ENCODE data around the gene FGF1.
"Not testable (repeated sequence)": the region's sequence is repeated elsewhere in the genome, so short reads cannot be mapped to it uniquely, and the experiment has no call there.

The FGF1 gene

DNA sequence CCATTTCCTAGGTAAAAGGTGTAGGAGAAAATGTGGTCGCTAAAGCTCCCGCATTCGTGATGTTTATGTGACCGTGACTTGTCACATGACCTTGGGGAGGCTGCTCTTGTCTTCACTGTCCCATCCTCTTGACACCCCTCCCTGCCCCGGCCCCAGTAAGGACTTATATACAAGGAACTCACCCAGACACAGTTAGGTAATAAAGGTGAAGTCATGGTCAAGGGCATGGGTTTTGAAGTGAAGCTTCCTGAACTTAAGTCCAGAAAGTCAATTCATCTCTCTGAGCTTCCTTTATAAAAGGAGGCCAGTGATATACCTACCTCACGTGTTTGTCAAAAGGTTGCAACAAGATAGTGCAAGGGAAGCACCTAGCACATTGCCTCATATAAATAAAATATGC, 17.6 kb downstream of the FGF1 start:
- no peak for DNase-seq

DNA sequence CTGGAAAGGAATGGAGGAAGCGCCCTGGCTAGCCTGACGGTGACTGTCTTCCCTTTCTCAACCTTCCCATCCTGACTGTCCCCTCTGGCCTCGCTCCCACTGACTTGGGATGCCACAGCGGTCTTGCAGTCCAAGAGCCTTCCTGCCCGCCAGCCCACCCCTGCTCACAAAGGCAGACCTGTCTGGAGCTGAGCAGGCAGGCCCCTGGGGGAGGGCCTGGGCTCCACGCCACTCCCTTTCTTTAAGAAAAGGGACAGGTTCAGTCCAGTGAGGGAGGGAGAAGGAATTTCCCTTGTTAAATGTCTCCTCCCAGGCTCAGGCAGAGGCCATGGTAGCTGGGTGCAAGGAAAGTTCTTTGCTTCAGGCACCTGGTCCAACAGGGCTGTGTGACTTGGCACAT, 18.1 kb downstream of the FGF1 start:
- no peak for DNase-seq

DNA sequence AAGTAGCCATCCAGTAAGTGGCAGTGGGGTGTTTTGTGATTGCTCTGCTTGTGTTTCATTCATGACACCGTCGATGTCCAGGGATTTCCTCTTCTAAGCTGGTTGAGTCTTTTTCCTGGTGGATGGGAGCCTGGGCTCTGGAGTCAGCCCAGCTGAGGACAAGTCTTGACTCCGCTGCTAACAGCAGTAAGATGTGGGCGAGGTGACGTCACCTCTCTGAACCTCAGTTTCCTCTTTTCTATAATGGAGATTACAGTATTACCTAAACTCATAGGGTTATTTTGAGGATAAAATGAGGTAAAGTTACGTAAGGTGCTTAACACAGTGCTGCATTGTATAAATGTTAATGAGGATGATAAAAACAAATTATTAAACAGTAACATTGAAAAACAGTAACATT, 21.3 kb downstream of the FGF1 start:
- DNase-seq, result no peak

DNA sequence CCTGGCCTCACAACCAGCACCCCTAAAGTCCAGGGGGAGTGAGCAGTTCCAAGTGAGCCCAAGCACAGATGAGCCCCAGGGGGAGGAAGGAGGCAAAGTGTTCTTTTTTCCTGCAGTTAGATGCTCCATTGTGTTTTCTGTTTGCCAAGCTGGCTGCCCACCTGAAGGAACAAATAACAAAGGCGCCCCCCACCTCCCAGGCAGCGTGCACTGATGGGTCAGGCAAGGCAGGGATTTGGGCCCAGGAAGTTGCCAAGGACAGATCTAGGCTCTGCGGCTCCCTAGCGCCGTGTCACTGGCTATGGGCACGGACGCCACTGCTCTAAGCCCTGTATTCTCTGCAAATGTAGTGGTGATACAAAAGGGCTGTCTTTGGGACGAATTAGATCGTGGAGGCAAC, 21.8 kb downstream of the FGF1 start:
- DNase-seq, result no peak

DNA sequence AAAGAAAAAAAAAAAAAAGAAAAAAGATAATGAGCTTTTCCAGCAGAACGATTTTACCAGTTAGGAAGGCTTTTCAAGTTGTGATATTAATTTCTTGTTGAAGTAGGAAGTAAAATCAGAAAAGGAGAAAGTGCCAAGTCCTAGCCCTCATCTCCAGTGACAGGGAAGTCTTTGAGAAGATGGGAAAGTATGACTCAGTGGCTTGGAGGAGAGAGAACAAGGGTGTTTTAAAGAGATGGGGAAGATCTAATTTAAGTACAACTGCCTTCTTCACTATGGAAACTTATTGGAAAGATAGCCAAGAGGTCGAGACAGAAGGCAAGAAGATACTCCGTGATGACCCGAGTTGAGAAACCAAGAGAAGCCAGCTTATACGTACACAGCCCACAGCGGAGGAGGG, 22.6 kb downstream of the FGF1 start:
- no peak for DNase-seq

DNA sequence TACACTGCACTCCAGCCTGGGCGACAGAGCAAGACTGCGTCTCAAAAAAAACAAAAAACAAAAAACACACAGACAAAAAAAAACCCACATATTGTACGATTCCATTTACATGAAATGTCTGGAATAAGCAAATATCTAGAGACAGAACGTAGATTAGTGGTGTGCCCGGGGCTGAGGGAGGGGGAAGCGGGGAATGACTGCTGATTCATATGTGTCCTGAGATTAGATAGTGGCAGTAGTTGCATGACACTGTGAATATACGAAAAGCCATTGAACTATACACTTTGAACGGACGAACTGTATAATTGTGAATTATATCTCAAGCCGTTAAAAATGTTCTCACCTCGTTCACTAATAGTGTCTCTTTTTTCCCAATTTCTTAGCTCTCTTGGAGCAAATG, 23.9 kb downstream of the FGF1 start:
- DNase-seq, result no peak

DNA sequence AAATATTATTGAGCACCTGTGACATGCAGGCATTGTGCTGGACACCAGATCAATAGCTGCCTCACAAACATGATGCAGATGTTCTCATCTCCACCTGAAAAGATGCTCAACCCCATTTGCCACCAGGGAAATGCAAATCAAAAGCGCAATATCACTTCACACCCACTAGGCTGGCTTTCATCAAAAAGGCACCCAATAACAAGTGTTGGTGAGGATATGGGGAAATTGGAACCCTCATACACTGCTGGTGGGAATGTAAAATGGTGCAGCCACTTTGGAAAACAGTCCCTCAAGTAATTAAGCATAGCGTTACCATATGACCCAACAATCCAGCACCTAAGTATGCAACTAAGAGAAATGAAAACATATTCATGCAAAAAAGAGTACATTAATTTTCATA, 24.7 kb downstream of the FGF1 start:
- DNase-seq, result no peak

DNA sequence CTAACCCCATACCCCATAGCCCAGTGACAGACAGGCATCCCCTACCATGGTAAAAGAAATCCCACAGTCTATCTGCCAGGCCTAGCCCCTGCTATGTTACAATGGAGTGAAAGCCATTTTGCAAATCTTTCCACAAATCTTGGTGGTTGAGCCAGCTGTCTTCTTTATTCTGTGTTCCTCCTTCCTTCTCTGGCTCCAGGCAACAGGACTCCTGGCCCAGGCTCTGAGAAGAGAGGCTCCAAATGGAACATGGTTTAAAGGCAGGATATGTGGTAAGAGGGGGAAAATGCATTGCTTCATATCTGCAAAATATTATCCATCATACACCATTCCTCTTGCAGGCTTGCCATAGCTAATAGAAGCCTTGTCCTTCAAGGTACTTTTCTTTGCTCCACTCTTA, 25.2 kb downstream of the FGF1 start:
- no peak for DNase-seq

DNA sequence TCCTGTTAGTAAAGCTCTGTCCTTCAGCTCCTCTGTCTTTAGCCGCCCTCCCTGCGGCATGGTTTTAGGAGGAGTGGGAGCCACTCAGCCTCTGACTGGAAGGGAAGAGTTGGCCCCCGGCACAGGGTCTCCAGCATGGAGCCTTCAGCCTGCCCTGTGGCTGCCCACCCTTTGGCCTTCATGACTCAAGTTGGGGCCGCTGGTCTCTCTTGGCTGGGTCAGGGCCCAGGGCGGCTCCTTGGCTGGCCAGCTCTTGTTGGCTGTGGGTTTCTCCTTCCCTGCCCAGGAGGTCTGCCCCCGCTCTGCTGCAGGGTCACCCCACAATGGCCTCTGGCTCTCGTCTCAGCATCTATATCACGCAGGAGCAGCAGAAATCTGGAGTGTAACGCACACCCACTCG, 25.7 kb downstream of the FGF1 start:
- no peak for DNase-seq

DNA sequence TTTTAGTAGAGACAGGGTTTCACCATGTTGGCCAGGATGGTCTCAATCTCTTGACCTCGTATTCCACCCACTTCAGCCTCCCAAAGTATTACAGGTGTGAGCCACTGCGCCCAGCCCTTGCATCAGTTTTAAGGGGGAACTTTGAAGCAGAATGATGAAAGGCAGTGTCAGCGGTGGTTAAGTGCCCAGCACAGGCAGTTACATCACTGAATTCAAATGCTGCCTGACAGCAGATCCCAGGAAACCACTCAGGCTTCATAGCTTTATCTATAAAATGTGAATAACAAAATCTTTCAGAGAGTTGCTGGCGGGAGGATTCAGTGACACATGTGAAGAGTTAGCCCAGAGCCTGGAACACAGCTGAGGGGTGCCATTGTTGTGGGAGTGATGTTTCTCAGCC, 26.5 kb downstream of the FGF1 start:
- DNase-seq, result no peak

DNA sequence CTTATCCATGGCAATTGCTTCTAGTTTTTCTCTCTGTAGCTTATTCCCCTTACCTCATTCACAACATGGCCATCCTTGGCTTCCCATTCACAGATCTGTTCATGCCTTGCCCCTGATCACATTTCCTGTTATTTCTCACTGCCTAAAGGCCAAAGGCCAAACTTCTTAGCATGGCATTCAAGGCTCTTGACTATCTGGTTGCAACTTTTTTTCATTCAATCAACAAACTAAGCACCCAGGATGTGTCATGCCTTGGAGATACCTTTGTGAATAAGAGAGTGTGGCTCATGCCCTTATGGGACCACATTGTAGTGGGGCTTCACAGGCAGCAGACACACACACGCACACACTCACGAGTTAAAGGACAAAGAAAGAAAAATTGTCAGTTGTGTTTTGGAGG, 27.6 kb downstream of the FGF1 start:
- DNase-seq, result no peak

DNA sequence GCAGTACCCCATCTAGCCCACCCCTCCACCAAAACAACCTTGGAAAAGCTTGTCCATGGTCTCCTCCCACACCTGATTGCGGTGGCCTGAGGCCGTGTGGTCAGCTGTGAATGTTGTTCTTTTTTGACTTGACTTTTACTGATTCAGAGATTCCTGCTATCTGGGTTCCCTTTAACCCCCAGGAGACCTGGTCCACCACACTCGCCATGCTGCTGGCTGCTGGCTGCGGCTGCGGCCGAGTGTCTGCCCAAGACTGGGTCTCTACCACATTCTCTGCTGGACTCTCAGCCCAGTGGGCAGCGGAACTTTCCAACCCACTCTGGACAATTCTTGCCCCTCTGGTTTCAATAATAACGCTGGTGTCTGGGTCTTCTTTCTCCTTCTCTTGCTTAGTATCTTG, 28.4 kb downstream of the FGF1 start:
- DNase-seq, result no peak

DNA sequence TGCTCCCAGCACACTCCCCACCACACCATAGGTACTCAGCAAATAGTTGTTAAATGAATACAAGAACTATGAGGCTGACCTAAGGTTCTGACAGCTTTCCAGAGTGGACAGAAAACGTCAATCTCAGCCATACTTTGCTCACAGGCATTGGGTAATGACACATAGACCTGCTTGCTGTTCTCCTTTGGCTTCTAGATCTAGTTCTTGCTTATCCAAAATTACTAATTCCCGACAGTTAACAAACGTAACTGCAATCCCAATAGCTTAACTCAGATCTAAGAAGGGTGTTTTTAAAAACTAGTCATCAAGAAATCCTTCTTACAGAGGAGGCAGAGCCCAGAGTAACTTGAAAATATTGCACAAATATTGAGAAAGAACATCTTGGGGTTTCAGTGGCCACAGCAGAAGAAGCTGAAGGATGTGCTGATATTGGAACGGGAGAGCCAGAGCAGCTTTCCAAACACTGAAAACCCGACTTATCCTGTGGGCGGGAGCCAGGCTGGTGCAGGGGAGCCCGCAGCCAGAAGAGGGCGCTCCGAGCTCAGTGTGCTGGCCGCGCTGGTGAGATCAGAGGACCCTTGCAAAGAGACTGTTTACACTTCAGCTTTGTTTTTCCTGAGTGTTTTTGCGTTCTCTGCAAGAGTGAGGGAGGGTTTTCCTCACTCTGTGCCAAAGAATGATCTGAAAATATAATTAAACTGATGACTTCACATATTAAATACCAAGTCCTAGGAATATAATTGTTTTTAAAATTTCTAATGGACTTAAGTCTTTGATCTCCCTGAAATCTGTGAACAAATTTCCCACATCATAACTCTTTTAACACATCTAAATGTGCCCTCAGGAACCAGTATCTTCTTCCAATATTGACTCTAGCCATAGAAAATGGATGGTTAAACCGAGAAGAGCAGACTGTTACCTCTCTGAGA, 30.3 kb downstream of the FGF1 start:
- DNase-seq, result peak; percentile 60

DNA sequence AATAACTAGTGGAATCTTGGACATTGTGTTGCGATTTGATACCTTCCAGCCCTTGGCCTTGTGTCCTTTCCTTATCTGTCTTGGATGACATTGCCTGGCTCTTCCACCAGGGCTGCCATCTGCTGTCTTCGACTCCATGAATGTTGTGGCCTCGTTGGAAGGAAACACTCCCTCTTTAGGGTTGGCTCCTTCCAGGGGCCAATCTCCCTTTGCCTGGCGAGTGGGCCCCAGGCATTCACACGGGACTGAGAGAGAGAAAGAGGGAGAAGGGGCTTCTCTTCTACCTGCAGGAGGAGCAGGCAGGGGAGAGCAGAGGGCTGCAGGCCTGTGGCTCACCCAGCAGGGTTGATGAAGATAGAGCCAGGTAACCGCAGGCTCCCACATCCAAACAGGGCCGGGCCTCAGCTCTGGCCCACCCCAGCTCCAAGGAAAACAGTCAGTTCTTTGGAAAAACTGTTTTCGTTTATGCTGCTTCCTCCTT, 31.3 kb downstream of the FGF1 start:
- DNase-seq, result no peak

DNA sequence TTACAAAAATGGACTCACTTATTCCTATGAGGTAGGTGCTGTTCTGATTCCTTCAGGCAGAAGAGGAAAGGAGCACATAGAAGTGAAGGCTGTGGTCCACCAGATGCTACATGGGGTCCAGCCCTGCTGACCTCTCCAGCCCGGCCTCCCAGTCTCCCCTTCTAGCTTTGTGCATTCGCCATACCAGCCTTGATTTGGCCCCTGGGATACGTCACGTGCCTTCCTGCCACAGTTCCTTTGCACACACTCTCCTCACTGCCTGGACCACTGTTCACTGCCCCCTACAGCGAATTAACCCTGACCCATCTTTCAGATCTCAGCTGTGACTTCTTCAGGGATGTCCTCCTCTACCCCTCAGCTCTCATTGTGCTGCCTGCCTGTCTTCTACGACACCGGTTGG, 32.6 kb downstream of the FGF1 start:
- no peak for DNase-seq

DNA sequence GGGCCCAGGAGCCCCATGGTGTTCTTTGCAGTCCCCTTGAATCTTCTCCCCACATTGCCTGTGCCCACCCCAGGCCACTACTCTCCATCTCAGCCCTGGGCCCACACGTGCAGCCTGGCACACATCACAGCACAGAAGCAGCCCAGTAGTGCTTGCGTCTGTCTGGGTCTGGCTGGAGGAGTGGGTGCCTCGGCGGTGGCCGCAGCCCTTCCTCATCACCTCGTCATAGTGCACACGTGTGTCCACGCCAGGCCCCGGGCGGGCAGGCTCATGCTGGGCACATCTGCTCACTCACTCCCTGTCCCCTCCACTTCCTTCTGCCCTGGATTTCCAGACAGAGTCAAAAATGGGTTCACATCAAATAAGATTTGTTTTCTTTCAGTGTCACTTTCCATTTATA, 33.3 kb downstream of the FGF1 start:
- no peak for DNase-seq

DNA sequence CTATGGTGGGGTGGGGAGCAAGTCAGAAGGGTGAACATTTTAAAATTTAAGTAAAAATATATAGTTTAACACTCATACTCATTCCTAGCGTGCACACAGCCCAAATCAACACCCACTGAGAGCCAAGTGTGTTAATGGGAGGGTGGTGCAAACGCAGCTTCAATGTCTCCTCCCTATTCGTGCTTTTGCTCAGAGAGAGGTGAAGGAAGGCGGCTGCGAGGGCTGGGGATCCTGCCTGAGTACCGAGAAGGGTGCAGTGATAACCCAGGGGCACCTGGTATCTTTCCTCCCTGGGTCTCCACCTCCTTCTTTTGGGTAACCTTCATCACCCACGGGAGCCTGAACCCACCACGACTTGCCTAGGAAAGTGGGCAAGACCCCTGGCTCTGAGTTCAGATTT, 35.0 kb downstream of the FGF1 start:
- DNase-seq, result no peak

DNA sequence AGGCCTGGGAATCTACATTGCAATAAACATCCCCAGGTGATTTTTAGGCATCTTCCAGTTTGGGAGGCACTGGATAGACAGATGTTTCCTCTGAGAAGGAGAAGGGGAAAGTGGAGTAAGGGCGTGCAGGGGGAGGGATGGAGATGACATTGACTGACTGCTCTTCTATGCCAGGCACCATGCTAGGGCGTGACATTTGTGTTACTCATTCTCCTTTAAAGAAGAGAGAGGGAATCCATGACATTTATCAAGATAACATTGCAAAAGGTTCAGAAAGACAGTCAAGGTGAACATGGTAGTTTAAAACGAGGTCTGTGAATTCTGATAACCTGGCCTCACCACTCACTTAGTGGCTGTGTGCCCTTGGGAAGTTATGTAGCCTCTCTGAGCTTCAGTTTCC, 35.8 kb downstream of the FGF1 start:
- no peak for DNase-seq

DNA sequence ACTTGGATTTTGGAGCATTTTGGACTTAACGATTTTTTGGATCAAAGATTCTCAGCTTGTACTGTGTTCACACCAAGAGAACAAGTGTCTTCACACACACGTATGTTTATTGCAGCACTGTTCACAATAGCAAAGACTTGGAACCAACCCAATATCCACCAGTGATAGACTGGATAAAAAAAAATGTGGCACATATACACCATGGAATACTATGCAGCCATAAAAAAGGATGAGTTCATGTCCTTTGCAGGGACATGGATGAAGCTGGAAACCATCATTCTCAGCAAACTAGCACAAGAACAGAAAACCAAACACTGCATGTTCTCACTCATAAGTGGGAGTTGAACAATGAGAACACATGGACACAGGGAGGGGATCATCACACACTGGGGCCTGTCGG, 37.8 kb downstream of the FGF1 start:
- DNase-seq, result not testable (repeated sequence)

DNA sequence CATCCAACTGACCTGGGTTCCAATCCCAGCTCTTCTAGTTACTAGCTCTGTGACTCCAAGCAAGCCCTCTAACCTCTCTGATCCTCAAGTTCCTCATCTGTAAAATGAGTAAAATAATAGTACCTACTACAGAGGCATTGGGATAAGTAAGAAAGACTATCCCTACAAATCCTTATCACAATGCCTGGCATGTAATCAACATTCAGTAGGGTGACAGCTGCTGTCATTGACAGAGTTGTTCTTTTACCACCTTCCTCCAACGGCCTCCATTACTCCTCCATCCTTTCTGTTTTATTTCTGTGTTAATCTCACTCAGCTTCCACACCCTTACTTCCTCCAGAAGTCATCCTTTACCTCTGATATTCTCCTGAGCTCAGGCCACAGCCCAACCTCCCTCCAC, 40.4 kb downstream of the FGF1 start:
- no peak for DNase-seq

DNA sequence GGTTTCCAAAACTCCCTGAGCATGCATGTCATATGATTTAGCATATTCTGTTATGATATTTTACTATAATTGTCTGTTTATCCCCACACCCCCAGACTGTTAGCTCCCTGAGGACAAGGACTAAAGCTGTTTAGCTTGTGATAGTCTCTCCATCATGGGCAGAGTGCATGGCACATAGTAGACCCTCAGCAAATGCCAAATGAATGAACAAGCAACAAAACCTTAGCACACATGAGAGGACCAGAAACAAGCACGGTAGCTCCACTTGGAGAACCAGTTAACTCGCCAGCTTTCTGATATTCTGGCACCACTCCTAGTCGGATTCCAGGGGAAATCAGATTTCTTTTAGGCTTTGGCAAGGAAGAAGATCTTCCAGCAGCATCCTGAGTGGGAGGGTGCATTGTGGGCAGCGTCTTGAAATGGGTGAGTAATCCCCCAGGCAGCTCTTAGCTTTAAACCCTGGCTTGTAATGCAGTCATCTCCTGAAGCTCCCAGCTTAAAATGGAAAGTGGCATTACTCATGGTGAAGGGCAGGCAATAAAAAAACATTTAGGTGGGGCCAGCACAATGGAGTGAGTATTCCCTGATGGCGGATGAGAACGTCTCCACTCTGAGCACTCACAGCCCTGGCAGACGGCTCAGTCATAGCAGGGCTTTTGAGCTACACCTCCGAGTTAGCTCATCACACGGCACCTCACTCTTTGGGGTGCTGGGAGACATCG, 41.1 kb downstream of the FGF1 start:
- DNase-seq, result no peak

DNA sequence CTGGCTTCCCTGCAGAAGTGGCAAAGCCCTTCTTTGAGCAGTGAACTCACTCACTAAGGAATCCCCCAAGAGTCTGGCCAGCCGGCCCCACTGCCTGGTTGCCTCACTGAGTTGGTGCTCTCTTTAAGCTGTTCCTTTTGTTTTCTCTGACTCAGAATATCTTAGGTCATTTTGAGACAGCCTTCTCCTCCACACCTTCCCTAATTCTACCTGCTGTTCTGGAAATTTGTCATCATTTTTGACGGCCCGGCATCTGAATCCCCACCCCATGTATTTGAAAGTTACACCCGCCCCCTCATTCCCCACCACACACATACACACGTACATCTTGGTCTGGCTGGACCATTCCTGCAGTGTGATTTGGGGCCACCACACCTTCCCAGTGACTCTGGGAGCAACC, 41.8 kb downstream of the FGF1 start:
- no peak for DNase-seq

DNA sequence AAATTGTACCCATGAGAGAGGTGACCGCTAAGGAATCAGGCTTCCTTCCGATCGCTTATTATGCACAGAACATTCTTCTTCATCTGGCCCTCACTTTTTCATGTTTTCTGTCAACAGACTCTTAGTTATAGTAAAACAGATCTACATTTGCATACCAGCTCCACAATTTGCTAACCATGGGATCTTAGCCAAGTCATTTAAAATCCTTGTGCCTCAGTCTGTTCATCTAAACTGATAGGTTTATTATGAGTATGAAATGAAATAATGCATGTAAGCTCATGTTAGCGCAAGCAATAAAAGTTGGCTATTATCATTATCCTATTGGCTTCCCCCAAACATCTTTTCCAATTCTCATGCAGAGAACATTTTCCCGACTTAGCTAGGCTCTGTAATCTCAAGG, 42.3 kb downstream of the FGF1 start:
- no peak for DNase-seq

DNA sequence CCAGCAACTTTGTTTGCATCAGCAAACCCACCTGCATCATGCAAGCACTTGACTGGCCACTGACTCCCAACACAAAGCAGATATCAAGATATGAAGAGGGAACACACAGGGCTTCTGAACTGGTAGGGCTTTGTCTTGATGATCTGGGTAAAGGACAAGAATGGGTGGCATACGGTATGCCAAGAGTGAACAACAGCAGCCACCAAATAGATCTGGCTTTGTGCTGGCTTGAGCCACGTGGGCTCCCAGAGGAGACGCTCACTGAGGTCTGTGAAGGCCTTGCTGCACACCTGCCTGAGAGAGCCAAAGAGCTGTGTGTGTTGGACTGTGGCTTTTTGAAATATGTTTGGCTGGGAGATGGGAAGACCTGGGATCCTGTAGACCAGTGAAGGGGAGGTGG, 43.5 kb downstream of the FGF1 start:
- DNase-seq, result no peak

All from NCI-H2227 treated with DMSO at 0.1 percent for 48 hours (cell line).